Muscle layer of colon (tissue), 2 donors: ENCODE measurements around the gene PGAP3.

Source experiments
- H3K27ac ChIP-seq: one replicate; pipeline ENCODE4 v1.7.0; 2013; ENCODE audit warnings: low read depth, mild to moderate bottlenecking, low read length, moderate library complexity
- H3K27me3 ChIP-seq, 2 donors: one replicate each; pipeline ENCODE4 v1.7.0; 2013; ENCODE audit warnings: low read length in 2 of 2, mild to moderate bottlenecking in 2 of 2; ENCODE audit not compliant: insufficient read depth in 2 of 2, control insufficient read depth in 1 of 2
- H3K36me3 ChIP-seq: one replicate; pipeline ENCODE4 v1.7.0; 2013; ENCODE audit warnings: mild to moderate bottlenecking, low read length; ENCODE audit not compliant: insufficient read depth
- H3K4me1 ChIP-seq: one replicate; pipeline ENCODE4 v1.7.0; 2013; ENCODE audit warnings: mild to moderate bottlenecking, low read length; ENCODE audit not compliant: insufficient read depth
- H3K4me3 ChIP-seq, 2 donors: one replicate each; pipeline ENCODE4 v1.7.0; 2013; ENCODE audit warnings: low read length in 2 of 2, low read depth in 1 of 2, mild to moderate bottlenecking in 1 of 2, moderate library complexity in 1 of 2
- H3K9ac ChIP-seq: one replicate; pipeline ENCODE4 v1.7.0; 2013; ENCODE audit warnings: low read length
- H3K9me3 ChIP-seq: one replicate; pipeline ENCODE4 v1.7.0; 2013; ENCODE audit warnings: mild to moderate bottlenecking, low read length
- donor health status: abdominal sarcoma.
- donor health status: Adenocarcinoma of cecum.

Gene PGAP3

GRCh38 chr17:39666231-39666600 is 21.6 kb downstream of the PGAP3 start:
- no peak overlapping the region for H3K9ac ChIP-seq
- H3K4me3 ChIP-seq, result no peak overlapping the region
- peaks cover 8% of the 10 kb centered on the region for H3K36me3 ChIP-seq
- H3K4me1 ChIP-seq, result peaks cover 6% of the 10 kb centered on the region
- H3K27ac ChIP-seq, result no peak overlapping the region
- peaks cover 24 to 63% of the 10 kb centered on the region in 2 donors for H3K27me3 ChIP-seq
- no peaks in the 10 kb centered on the region for H3K9me3 ChIP-seq

GRCh38 chr17:39665642-39666224 is 22.1 kb downstream of the PGAP3 start:
- no peak overlapping the region for H3K27ac ChIP-seq
- no peaks in the 10 kb centered on the region for H3K9me3 ChIP-seq
- H3K4me1 ChIP-seq, result peaks cover 6% of the 10 kb centered on the region
- H3K27me3 ChIP-seq, result peaks cover 19 to 58% of the 10 kb centered on the region in 2 donors
- no peak overlapping the region for H3K9ac ChIP-seq
- no peak overlapping the region for H3K4me3 ChIP-seq
- peaks cover 10% of the 10 kb centered on the region for H3K36me3 ChIP-seq

GRCh38 chr17:39664581-39665561 is 23.0 kb downstream of the PGAP3 start, which contains the start of gene TCAP:
TSS of gene TCAP (plus strand) at chr17:39665349. CDS start at chr17:39665360, 11 bp downstream.
- Histone ChIP-seq H3K9me3 (no peaks in the 10 kb centered on the region), H3K27me3 (peaks cover 16 to 50% of the 10 kb centered on the region in 2 donors), H3K27ac (no peak within 1 kb of the TSS), H3K4me3 (no peak within 1 kb of the TSS), H3K36me3 (peaks cover 19% of the 10 kb centered on the region), H3K9ac (no peak within 1 kb of the TSS), H3K4me1 (peaks cover 6% of the 10 kb centered on the region)

GRCh38 chr17:39663688-39664580 is 23.9 kb downstream of the PGAP3 start:
- H3K9ac ChIP-seq, result no peak overlapping the region
- H3K4me1 ChIP-seq, result peaks cover 6% of the 10 kb centered on the region

GRCh38 chr17:39663340-39663687 is 24.5 kb downstream of the PGAP3 start:
- H3K4me1 ChIP-seq, result peaks cover 2% of the 10 kb centered on the region
- no peaks in the 10 kb centered on the region for H3K9me3 ChIP-seq
- peaks cover 11 to 35% of the 10 kb centered on the region in 2 donors for H3K27me3 ChIP-seq
- no peak overlapping the region for H3K27ac ChIP-seq
- no peak overlapping the region for H3K9ac ChIP-seq
- H3K36me3 ChIP-seq, result peaks cover 22% of the 10 kb centered on the region
- no peak overlapping the region for H3K4me3 ChIP-seq

More at GRCh38 chr17:39663688-39664580, 23.9 kb downstream of the PGAP3 start:
- H3K36me3 ChIP-seq, result peaks cover 20% of the 10 kb centered on the region
- H3K27me3 ChIP-seq, result peaks cover 16 to 40% of the 10 kb centered on the region in 2 donors
- no peak overlapping the region for H3K27ac ChIP-seq
- H3K9me3 ChIP-seq, result no peaks in the 10 kb centered on the region
- no peak overlapping the region for H3K4me3 ChIP-seq

GRCh38 chr17:39662551-39663339 is 25.1 kb downstream of the PGAP3 start:
- H3K27ac ChIP-seq, result no peak overlapping the region
- no peak overlapping the region for H3K9ac ChIP-seq
- H3K27me3 ChIP-seq, result peaks cover 11 to 30% of the 10 kb centered on the region in 2 donors
- H3K4me1 ChIP-seq, result no peaks in the 10 kb centered on the region
- H3K36me3 ChIP-seq, result peaks cover 27% of the 10 kb centered on the region
- H3K4me3 ChIP-seq, result no peak overlapping the region
- no peaks in the 10 kb centered on the region for H3K9me3 ChIP-seq

- H3K9me3 ChIP-seq, result no peaks in the 10 kb centered on the region
- no peaks in the 10 kb centered on the region for H3K4me1 ChIP-seq
- no peak overlapping the region for H3K9ac ChIP-seq
- H3K4me3 ChIP-seq, result no peak overlapping the region
- peaks cover 6 to 22% of the 10 kb centered on the region in 2 donors for H3K27me3 ChIP-seq
- H3K27ac ChIP-seq, result no peak overlapping the region
- H3K36me3 ChIP-seq, result peaks cover 29% of the 10 kb centered on the region
Observed at GRCh38 chr17:39661744-39662541, 25.9 kb downstream of the PGAP3 start.

- H3K36me3 ChIP-seq, result peaks cover 29% of the 10 kb centered on the region
- H3K9me3 ChIP-seq, result no peaks in the 10 kb centered on the region
- H3K27me3 ChIP-seq, result peaks cover 0 to 10% of the 10 kb centered on the region in 2 donors
- H3K4me1 ChIP-seq, result no peaks in the 10 kb centered on the region
- H3K27ac ChIP-seq, result no peak overlapping the region
- H3K9ac ChIP-seq, result no peak overlapping the region
- H3K4me3 ChIP-seq, result no peak overlapping the region
Observed at GRCh38 chr17:39660397-39661385, 27.2 kb downstream of the PGAP3 start.

- Histone ChIP-seq H3K4me3 (no peak overlapping the region), H3K27ac (no peak overlapping the region), H3K9ac (no peak overlapping the region), H3K9me3 (no peaks in the 10 kb centered on the region), H3K27me3 (peaks cover 0 to 3% of the 10 kb centered on the region in 2 donors), H3K36me3 (peaks cover 29% of the 10 kb centered on the region), H3K4me1 (no peaks in the 10 kb centered on the region)
Observed at GRCh38 chr17:39660011-39660360, 27.9 kb downstream of the PGAP3 start.
